Erythroblast (primary cell): Measurements from ENCODE around the gene NEDD4.

Source experiments
- GATA1 ChIP-seq: IDR thresholded peaks from 2 replicates; pipeline ENCODE4 v1.6.1; 2011; ENCODE audit warnings: low read depth, mild to moderate bottlenecking, control low read depth, low read length, moderate library complexity
- POLR2A ChIP-seq: IDR thresholded peaks from 2 replicates; pipeline ENCODE4 v1.6.1; 2011; ENCODE audit warnings: mild to moderate bottlenecking, low read length

- TF ChIP-seq POLR2A (no peak), GATA1 (no peak)
Measured at GRCh38 chr15:55891196-55891595, 102.2 kb downstream of the NEDD4 start.
